ENCODE data around the gene RBM33. TPM values are rescaled to one million over a fixed set of nuclear protein-coding genes. Genes with fewer than 3 reads are reported as not detected.

Gene RBM33
- polyA plus RNA-seq, 1 experiment, result 9.5 TPM

GRCh38 chr7:155789001-155789725 is 144.7 kb downstream of the RBM33 start:
- no peak for DNase-seq (ENCODE audit: low read depth, low spot score)
- POLR2A ChIA-PET, result interaction anchor here (0.6 kb wide), 1 partner anchor 1109 kb away, joined by 5 read pairs; no protein-coding TSS in a partner anchor
- no peaks in the 10 kb centered on the region for H3K27me3 ChIP-seq (ENCODE audit: control insufficient read depth, insufficient read depth, low read length)
- H3K4me3 ChIP-seq (ENCODE audit: low read depth, low read length), result no peak overlapping the region
- CTCF ChIA-PET, result no interaction called here
- H3K27ac ChIP-seq (ENCODE audit: low read depth, low read length), result no peak overlapping the region
- TF ChIP-seq CTCF (IDR thresholded peaks at IDR 0.05; ENCODE audit: low read depth, low read length), result no peak
- peaks cover 21% of the 10 kb centered on the region; the same call in 1 of the 2 replicates for H3K9me3 ChIP-seq (ENCODE audit: control insufficient read depth, insufficient read depth, low read length)

- Histone ChIP-seq H3K27me3 (ENCODE audit: control insufficient read depth, insufficient read depth, low read length) (no peaks in the 10 kb centered on the region), H3K4me3 (ENCODE audit: low read depth, low read length) (no peak overlapping the region), H3K9me3 (ENCODE audit: control insufficient read depth, insufficient read depth, low read length) (peaks cover 21% of the 10 kb centered on the region; the same call in 1 of the 2 replicates), H3K27ac (ENCODE audit: low read depth, low read length) (no peak overlapping the region)
- ChIA-PET CTCF (interaction anchor here (1.4 kb wide), 1 partner anchor 192 kb away, joined by 4 read pairs; no protein-coding TSS in a partner anchor), POLR2A (no interaction called here)
- no peak for TF ChIP-seq CTCF (IDR thresholded peaks at IDR 0.05; ENCODE audit: low read depth, low read length)
- no peak for DNase-seq (ENCODE audit: low read depth, low spot score)
Measured at GRCh38 chr7:155790666-155791065, 146.2 kb downstream of the RBM33 start.

- Histone ChIP-seq H3K27ac (ENCODE audit: low read depth, low read length) (no peak overlapping the region), H3K9me3 (ENCODE audit: control insufficient read depth, insufficient read depth, low read length) (peaks cover 21% of the 10 kb centered on the region; the same call in 1 of the 2 replicates), H3K27me3 (ENCODE audit: control insufficient read depth, insufficient read depth, low read length) (peaks cover under 1% of the 10 kb centered on the region), H3K4me3 (ENCODE audit: low read depth, low read length) (no peak overlapping the region)
- no peak for TF ChIP-seq CTCF (IDR thresholded peaks at IDR 0.05; ENCODE audit: low read depth, low read length)
- POLR2A ChIA-PET, result no interaction called here
- CTCF ChIA-PET, result interaction anchor here (1.4 kb wide), 1 partner anchor 192 kb away, joined by 4 read pairs; no protein-coding TSS in a partner anchor
- DNase-seq (ENCODE audit: low read depth, low spot score), result no peak
Measured at GRCh38 chr7:155791214-155791737, 146.8 kb downstream of the RBM33 start.

- ChIA-PET POLR2A (no interaction called here), CTCF (no interaction called here)
- Histone ChIP-seq H3K27me3 (ENCODE audit: control insufficient read depth, insufficient read depth, low read length) (peaks cover 6% of the 10 kb centered on the region), H3K27ac (ENCODE audit: low read depth, low read length) (no peak overlapping the region), H3K9me3 (ENCODE audit: control insufficient read depth, insufficient read depth, low read length) (peaks cover 21% of the 10 kb centered on the region; the same call in 1 of the 2 replicates), H3K4me3 (ENCODE audit: low read depth, low read length) (no peak overlapping the region)
- TF ChIP-seq CTCF (IDR thresholded peaks at IDR 0.05; ENCODE audit: low read depth, low read length), result no peak
- DNase-seq (ENCODE audit: low read depth, low spot score), result no peak
Measured at GRCh38 chr7:155791836-155792235, 147.4 kb downstream of the RBM33 start.

GRCh38 chr7:155792315-155792960 is 148.0 kb downstream of the RBM33 start:
- no peak overlapping the region for H3K4me3 ChIP-seq (ENCODE audit: low read depth, low read length)
- CTCF ChIA-PET, result no interaction called here

More at GRCh38 chr7:155792315-155792960, 148.0 kb downstream of the RBM33 start:
- POLR2A ChIA-PET, result interaction anchor here (0.8 kb wide), 1 partner anchor 12 kb away, joined by 8 read pairs; no protein-coding TSS in a partner anchor
- Histone ChIP-seq H3K27me3 (ENCODE audit: control insufficient read depth, insufficient read depth, low read length) (peaks cover 6% of the 10 kb centered on the region), H3K27ac (ENCODE audit: low read depth, low read length) (no peak overlapping the region), H3K9me3 (ENCODE audit: control insufficient read depth, insufficient read depth, low read length) (peaks cover 21% of the 10 kb centered on the region; the same call in 1 of the 2 replicates)
- no peak for TF ChIP-seq CTCF (IDR thresholded peaks at IDR 0.05; ENCODE audit: low read depth, low read length)
- DNase-seq (ENCODE audit: low read depth, low spot score), result no peak

Data from AG04450 (cell line).